ENCODE data around the gene GSK3B.

DNA sequence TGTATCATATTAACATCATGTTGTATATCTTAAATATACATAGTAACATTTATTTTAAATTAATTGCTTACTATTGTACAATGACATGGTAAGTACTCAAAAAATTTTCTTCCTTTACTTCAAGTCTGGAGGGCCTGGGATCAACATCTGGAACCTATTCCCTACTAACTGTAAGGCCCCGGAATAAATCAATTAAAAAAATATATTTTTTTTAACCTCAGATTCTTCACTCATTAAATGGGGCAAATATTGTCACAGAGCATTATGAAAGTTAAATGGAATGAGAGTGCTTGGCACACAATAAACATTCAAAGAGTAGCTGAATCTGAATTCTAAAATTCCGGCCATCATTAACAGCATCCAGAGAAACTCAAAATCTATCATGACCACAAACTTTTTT is 16.5 kb downstream of the GSK3B start:
- TF ChIP-seq, protein P1, sequence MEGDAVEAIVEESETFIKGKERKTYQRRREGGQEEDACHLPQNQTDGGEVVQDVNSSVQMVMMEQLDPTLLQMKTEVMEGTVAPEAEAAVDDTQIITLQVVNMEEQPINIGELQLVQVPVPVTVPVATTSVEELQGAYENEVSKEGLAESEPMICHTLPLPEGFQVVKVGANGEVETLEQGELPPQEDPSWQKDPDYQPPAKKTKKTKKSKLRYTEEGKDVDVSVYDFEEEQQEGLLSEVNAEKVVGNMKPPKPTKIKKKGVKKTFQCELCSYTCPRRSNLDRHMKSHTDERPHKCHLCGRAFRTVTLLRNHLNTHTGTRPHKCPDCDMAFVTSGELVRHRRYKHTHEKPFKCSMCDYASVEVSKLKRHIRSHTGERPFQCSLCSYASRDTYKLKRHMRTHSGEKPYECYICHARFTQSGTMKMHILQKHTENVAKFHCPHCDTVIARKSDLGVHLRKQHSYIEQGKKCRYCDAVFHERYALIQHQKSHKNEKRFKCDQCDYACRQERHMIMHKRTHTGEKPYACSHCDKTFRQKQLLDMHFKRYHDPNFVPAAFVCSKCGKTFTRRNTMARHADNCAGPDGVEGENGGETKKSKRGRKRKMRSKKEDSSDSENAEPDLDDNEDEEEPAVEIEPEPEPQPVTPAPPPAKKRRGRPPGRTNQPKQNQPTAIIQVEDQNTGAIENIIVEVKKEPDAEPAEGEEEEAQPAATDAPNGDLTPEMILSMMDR (IDR thresholded peaks at IDR 0.05), result no peak
- TF ChIP-seq EZH2phosphoT487 (IDR thresholded peaks at IDR 0.05), result no peak

Data from neural progenitor cell (in vitro differentiated cells).